ENCODE data around the gene RAB6B.

- TF ChIP-seq CTCF (IDR thresholded peaks at IDR 0.05; ENCODE audit: low read depth, low read length) (no peak), MAX (IDR thresholded peaks at IDR 0.05; ENCODE audit: low read depth, low read length) (no peak), POLR2A (IDR thresholded peaks at IDR 0.05; ENCODE audit: extremely low read depth, insufficient read length) (no peak), MYC (IDR thresholded peaks at IDR 0.05; ENCODE audit: low read depth, low read length) (no peak)
Observed at GRCh38 chr3:133820129-133820528, 75.6 kb downstream of the RAB6B start.

Data from NB4 (cell line).